UCSD-AML1 (cell line): Measurements from ENCODE around the gene C6orf136.
A peak's percentile ranks its signal among the peaks of the same experiment; 100 is the strongest.

ENCODE experiments used
- DNase-seq: peaks from one replicate; lab custom pipeline; 2025; ENCODE audit not compliant: unreplicated experiment; lab: John Stamatoyannopoulos, UW

C6orf136 gene

GRCh38 chr6:30646450-30647241 is at the start of gene C6orf136:
Gene C6orf136 (plus strand): TSS chr6:30647133. CDS start chr6:30647232, 99 bp downstream.
- peak; percentile 94 for DNase-seq

- peak; percentile 65 for DNase-seq
These were observed 49.4 kb upstream of the C6orf136 start for GRCh38 chr6:30597315-30598144.

GRCh38 chr6:30598912-30599624 is 47.9 kb upstream of the C6orf136 start:
- DNase-seq = no peak

GRCh38 chr6:30599625-30600324 is 47.2 kb upstream of the C6orf136 start:
- DNase-seq = no peak

- peak; percentile 16 for DNase-seq
These were observed 46.4 kb upstream of the C6orf136 start for GRCh38 chr6:30600451-30600961.

GRCh38 chr6:30601436-30601814 is 45.5 kb upstream of the C6orf136 start:
- DNase-seq = no peak

GRCh38 chr6:30601815-30602641 is 44.9 kb upstream of the C6orf136 start:
- DNase-seq = no peak

- DNase-seq = no peak
These were observed 43.0 kb upstream of the C6orf136 start for GRCh38 chr6:30603961-30604360.

GRCh38 chr6:30610065-30610464 is 36.9 kb upstream of the C6orf136 start:
- no peak for DNase-seq

GRCh38 chr6:30611150-30611855 is 35.6 kb upstream of the C6orf136 start:
- DNase-seq = no peak

- no peak for DNase-seq
These were observed 35.1 kb upstream of the C6orf136 start for GRCh38 chr6:30611856-30612194.

- no peak for DNase-seq
These were observed 34.7 kb upstream of the C6orf136 start for GRCh38 chr6:30612213-30612612.

GRCh38 chr6:30612687-30613248 is 34.2 kb upstream of the C6orf136 start:
- DNase-seq = no peak

- no peak for DNase-seq
These were observed 33.5 kb upstream of the C6orf136 start for GRCh38 chr6:30613251-30614043.

GRCh38 chr6:30614044-30614842 is 32.7 kb upstream of the C6orf136 start:
- no peak for DNase-seq

- DNase-seq = peak; percentile 76
These were observed 32.1 kb upstream of the C6orf136 start for GRCh38 chr6:30614843-30615218.

GRCh38 chr6:30615219-30615957 is 31.5 kb upstream of the C6orf136 start:
- DNase-seq = peak; percentile 55
